HCT116 (cell line): ENCODE measurements around the gene RENBP.

Experiments
- POLR2A ChIP-seq: IDR thresholded peaks from 2 replicates; pipeline ENCODE4 v1.7.0; 2011; ENCODE audit warnings: borderline replicate concordance; ENCODE audit not compliant: insufficient read depth, insufficient read length; ENCODE audit errors: extremely low read depth
- TF ChIP-seq, protein P1 (sequence below), 3 experiments: fragments of 200-600 bp in 1 of 3; sonication (generic) in 1 of 3; IDR thresholded peaks in 2 of 3; conservative IDR thresholded peaks in 1 of 3; 2 replicates each; pipeline ENCODE4 v1.5.1; 2012 to 2017; ENCODE audit warnings: low read depth in 2 of 3, low read length in 2 of 3, antibody characterized with exemption in 1 of 3, borderline replicate concordance in 1 of 3, control low read depth in 1 of 3, mild to moderate bottlenecking in 1 of 3, mixed read lengths in 1 of 3, mixed run types in 1 of 3, moderate library complexity in 1 of 3; ENCODE audit not compliant: insufficient read depth in 1 of 3

DNA sequence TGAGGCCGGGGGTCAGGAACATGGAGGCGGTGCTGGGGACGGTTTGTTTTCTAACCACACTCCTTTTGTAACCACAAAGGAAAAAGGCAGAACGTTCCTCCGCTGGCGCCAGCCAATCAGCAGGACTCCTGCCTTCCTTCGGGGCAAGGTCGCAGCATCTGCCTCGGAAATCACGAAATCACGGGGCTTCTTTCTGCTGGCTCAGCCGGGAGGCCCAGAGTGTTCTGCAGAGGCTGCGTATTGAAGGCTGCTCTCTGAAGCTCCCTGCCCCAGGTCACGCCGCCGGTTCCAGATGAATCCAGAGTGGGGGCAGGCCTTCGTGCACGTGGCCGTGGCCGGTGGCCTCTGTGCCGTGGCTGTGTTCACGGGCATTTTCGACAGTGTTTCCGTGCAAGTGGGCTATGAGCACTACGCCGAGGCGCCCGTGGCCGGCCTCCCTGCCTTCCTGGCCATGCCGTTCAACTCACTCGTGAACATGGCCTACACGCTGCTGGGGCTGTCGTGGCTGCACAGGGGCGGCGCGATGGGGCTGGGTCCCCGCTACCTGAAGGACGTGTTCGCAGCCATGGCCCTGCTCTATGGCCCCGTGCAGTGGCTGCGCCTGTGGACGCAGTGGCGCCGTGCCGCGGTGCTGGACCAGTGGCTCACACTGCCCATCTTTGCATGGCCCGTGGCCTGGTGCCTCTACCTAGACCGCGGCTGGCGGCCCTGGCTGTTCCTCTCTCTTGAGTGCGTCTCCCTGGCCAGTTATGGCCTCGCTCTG is 37.5 kb upstream of the RENBP start:
- TF ChIP-seq, protein P1, sequence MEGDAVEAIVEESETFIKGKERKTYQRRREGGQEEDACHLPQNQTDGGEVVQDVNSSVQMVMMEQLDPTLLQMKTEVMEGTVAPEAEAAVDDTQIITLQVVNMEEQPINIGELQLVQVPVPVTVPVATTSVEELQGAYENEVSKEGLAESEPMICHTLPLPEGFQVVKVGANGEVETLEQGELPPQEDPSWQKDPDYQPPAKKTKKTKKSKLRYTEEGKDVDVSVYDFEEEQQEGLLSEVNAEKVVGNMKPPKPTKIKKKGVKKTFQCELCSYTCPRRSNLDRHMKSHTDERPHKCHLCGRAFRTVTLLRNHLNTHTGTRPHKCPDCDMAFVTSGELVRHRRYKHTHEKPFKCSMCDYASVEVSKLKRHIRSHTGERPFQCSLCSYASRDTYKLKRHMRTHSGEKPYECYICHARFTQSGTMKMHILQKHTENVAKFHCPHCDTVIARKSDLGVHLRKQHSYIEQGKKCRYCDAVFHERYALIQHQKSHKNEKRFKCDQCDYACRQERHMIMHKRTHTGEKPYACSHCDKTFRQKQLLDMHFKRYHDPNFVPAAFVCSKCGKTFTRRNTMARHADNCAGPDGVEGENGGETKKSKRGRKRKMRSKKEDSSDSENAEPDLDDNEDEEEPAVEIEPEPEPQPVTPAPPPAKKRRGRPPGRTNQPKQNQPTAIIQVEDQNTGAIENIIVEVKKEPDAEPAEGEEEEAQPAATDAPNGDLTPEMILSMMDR (IDR thresholded peaks at IDR 0.05 in 2 of 3, conservative IDR thresholded peaks at IDR 0.05 in 1 of 3; ENCODE audit: borderline replicate concordance in 1 of 3, insufficient read depth in 1 of 3, low read depth in 2 of 3, low read length in 2 of 3), result no peak
- no peak for TF ChIP-seq POLR2A
